ENCODE results near the gene SRPRB.

The SRPRB gene

GRCh38 chr3:133783762-133784161, 21.9 kb upstream of the SRPRB start:
- no peaks in the 10 kb centered on the region for H3K9me3 ChIP-seq (ENCODE audit: control insufficient read depth, low read length)
- H3K27me3 ChIP-seq (ENCODE audit: control insufficient read depth, insufficient read depth, low read length): no peaks in the 10 kb centered on the region
- H3K4me3 ChIP-seq (ENCODE audit: low read length): no peak overlapping the region
- H3K4me1 ChIP-seq (ENCODE audit: control insufficient read depth, insufficient read depth, low read length): no peaks in the 10 kb centered on the region
- no peaks in the 10 kb centered on the region for H3K36me3 ChIP-seq (ENCODE audit: control insufficient read depth, insufficient read depth, low read length)
- H3K9ac ChIP-seq (ENCODE audit: low read length): no peak overlapping the region

DNA sequence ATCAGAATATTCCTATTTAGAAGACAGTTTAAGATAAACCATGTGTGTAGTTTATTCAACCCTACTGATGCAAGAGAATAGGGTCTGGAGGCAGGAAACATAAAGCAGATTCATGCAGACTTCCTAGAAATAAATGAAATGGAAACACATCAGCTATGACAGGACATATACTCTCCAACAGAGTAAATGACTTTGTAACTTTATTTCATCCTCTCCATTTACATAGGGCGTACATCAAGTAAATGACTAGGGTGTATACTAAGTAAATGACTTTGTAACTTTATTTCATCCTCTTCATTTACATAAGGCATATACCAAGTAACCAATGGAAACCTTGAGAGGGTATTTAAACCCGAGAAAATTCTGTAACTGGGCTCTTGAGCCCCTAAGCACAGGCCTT, 17.6 kb upstream of the SRPRB start:
- no peaks in the 10 kb centered on the region for H3K9me3 ChIP-seq (ENCODE audit: control insufficient read depth, low read length)
- no peak overlapping the region for H3K4me3 ChIP-seq (ENCODE audit: low read length)
- H3K36me3 ChIP-seq (ENCODE audit: control insufficient read depth, insufficient read depth, low read length): no peaks in the 10 kb centered on the region
- no peaks in the 10 kb centered on the region for H3K4me1 ChIP-seq (ENCODE audit: control insufficient read depth, insufficient read depth, low read length)
- no peak overlapping the region for H3K9ac ChIP-seq (ENCODE audit: low read length)
- H3K27me3 ChIP-seq (ENCODE audit: control insufficient read depth, insufficient read depth, low read length): no peaks in the 10 kb centered on the region

GRCh38 chr3:133792171-133792763, 13.3 kb upstream of the SRPRB start:
- no peaks in the 10 kb centered on the region for H3K36me3 ChIP-seq (ENCODE audit: control insufficient read depth, insufficient read depth, low read length)
- H3K4me3 ChIP-seq (ENCODE audit: low read length): no peak overlapping the region

DNA sequence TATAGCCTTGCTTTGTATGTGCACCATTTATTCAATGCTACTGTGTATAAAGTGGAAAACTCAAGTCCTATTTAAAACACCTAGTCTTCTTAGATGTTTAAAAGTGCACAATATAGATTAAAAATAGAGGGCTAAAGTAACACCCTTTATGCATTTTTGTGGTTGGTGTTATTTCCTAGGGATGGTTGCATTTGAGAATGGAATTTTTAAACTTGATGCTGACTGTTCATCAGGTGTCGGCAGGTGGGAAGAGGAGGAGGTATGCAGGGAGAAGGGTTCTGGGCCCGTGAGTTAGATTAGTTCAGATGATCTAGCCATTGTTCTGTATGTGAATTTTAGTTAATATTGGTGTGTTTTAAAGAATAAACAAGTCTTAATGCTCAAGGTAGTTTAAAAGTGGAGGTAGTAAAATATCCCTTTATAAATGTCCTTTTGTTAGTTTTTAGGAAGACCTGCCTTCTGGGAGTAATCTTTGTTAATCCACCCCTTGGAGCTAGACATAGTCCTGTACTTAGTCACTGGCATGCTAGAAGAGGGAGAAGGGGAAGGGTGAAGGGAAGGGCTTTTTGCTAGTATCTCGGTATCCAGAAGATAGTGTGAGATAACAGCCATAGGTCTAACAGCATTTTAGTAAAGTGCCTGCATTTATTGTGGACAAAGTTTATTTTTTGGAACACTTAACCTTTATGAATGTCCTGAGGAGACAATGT, 8.1 kb upstream of the SRPRB start:
- Histone ChIP-seq H3K4me3 (ENCODE audit: low read length) (no peak overlapping the region), H3K4me1 (ENCODE audit: control insufficient read depth, insufficient read depth, low read length) (peaks cover 12% of the 10 kb centered on the region), H3K9me3 (ENCODE audit: control insufficient read depth, low read length) (no peaks in the 10 kb centered on the region), H3K27me3 (ENCODE audit: control insufficient read depth, insufficient read depth, low read length) (no peaks in the 10 kb centered on the region), H3K36me3 (ENCODE audit: control insufficient read depth, insufficient read depth, low read length) (no peaks in the 10 kb centered on the region), H3K9ac (ENCODE audit: low read length) (no peak overlapping the region)

More at GRCh38 chr3:133792171-133792763, 13.3 kb upstream of the SRPRB start:
- Histone ChIP-seq H3K9me3 (ENCODE audit: control insufficient read depth, low read length) (no peaks in the 10 kb centered on the region), H3K27me3 (ENCODE audit: control insufficient read depth, insufficient read depth, low read length) (no peaks in the 10 kb centered on the region), H3K9ac (ENCODE audit: low read length) (no peak overlapping the region), H3K4me1 (ENCODE audit: control insufficient read depth, insufficient read depth, low read length) (no peaks in the 10 kb centered on the region)

- Histone ChIP-seq H3K9ac (ENCODE audit: low read length) (no peak overlapping the region), H3K4me3 (ENCODE audit: low read length) (no peak overlapping the region), H3K9me3 (ENCODE audit: control insufficient read depth, low read length) (no peaks in the 10 kb centered on the region), H3K36me3 (ENCODE audit: control insufficient read depth, insufficient read depth, low read length) (no peaks in the 10 kb centered on the region), H3K4me1 (ENCODE audit: control insufficient read depth, insufficient read depth, low read length) (peaks cover 12% of the 10 kb centered on the region), H3K27me3 (ENCODE audit: control insufficient read depth, insufficient read depth, low read length) (no peaks in the 10 kb centered on the region)
Observed at GRCh38 chr3:133799794-133800585, 5.6 kb upstream of the SRPRB start.

DNA sequence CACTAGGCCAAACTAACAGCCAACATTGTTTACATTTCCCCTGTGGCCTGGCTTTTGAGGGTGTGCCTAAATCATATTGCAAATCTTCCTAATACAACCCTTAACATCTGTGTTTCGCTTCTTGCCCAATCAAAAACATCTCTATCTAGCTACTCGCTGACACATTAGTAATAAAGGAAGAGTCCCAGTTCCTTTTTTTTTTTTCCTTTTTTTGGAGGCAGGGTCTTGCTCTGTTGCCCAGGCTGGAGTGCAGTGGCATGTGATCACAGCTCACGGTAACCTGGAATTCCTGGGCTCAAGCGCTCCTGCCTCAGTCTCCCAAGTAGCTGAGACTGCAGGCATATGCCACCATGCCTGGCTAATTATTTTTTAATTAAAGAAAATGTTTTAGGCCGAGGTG, 2.1 kb upstream of the SRPRB start:
- H3K9me3 ChIP-seq (ENCODE audit: control insufficient read depth, low read length): no peaks in the 10 kb centered on the region
- no peaks in the 10 kb centered on the region for H3K27me3 ChIP-seq (ENCODE audit: control insufficient read depth, insufficient read depth, low read length)
- peaks cover 12% of the 10 kb centered on the region for H3K4me1 ChIP-seq (ENCODE audit: control insufficient read depth, insufficient read depth, low read length)
- H3K4me3 ChIP-seq (ENCODE audit: low read length): no peak overlapping the region
- no peak overlapping the region for H3K9ac ChIP-seq (ENCODE audit: low read length)
- no peaks in the 10 kb centered on the region for H3K36me3 ChIP-seq (ENCODE audit: control insufficient read depth, insufficient read depth, low read length)

GRCh38 chr3:133804896-133805295, 719 bp upstream of the SRPRB start:
- no peak overlapping the region for H3K4me3 ChIP-seq (ENCODE audit: low read length)
- H3K4me1 ChIP-seq (ENCODE audit: control insufficient read depth, insufficient read depth, low read length): peaks cover 8% of the 10 kb centered on the region
- H3K9ac ChIP-seq (ENCODE audit: low read length): no peak overlapping the region
- H3K9me3 ChIP-seq (ENCODE audit: control insufficient read depth, low read length): no peaks in the 10 kb centered on the region
- H3K27me3 ChIP-seq (ENCODE audit: control insufficient read depth, insufficient read depth, low read length): no peaks in the 10 kb centered on the region
- no peaks in the 10 kb centered on the region for H3K36me3 ChIP-seq (ENCODE audit: control insufficient read depth, insufficient read depth, low read length)

- H3K4me3 ChIP-seq (ENCODE audit: low read length): no peak overlapping the region
- no peaks in the 10 kb centered on the region for H3K27me3 ChIP-seq (ENCODE audit: control insufficient read depth, insufficient read depth, low read length)
- H3K9me3 ChIP-seq (ENCODE audit: control insufficient read depth, low read length): no peaks in the 10 kb centered on the region
- H3K4me1 ChIP-seq (ENCODE audit: control insufficient read depth, insufficient read depth, low read length): peaks cover 4% of the 10 kb centered on the region
- no peaks in the 10 kb centered on the region for H3K36me3 ChIP-seq (ENCODE audit: control insufficient read depth, insufficient read depth, low read length)
- no peak overlapping the region for H3K9ac ChIP-seq (ENCODE audit: low read length)
Observed at GRCh38 chr3:133805384-133805701, 272 bp upstream of the SRPRB start.

- peaks cover 5% of the 10 kb centered on the region for H3K4me1 ChIP-seq (ENCODE audit: control insufficient read depth, insufficient read depth, low read length)
- peaks cover 6% of the 10 kb centered on the region for H3K36me3 ChIP-seq (ENCODE audit: control insufficient read depth, insufficient read depth, low read length)
Observed at GRCh38 chr3:133812872-133813271, 7.3 kb downstream of the SRPRB start.

DNA sequence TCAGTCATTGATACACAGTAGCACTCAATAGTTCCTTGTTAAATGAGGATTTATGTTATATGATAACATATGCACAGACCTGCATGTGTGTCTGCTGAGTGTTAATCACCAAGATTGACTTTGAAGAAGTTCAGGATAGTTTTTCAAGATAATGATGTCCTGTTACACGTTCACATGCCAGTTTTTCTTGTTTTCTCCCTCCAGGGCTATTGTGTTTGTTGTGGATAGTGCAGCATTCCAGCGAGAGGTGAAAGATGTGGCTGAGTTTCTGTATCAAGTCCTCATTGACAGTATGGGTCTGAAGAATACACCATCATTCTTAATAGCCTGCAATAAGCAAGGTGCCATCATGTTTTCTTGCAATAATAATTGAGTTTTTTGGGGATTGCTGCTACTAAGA, 9.8 kb downstream of the SRPRB start:
- Histone ChIP-seq H3K4me1 (ENCODE audit: control insufficient read depth, insufficient read depth, low read length) (peaks cover 5% of the 10 kb centered on the region), H3K36me3 (ENCODE audit: control insufficient read depth, insufficient read depth, low read length) (peaks cover 6% of the 10 kb centered on the region), H3K9ac (ENCODE audit: low read length) (no peak overlapping the region), H3K27me3 (ENCODE audit: control insufficient read depth, insufficient read depth, low read length) (no peaks in the 10 kb centered on the region), H3K9me3 (ENCODE audit: control insufficient read depth, low read length) (no peaks in the 10 kb centered on the region), H3K4me3 (ENCODE audit: low read length) (no peak overlapping the region)

More at GRCh38 chr3:133812872-133813271, 7.3 kb downstream of the SRPRB start:
- no peaks in the 10 kb centered on the region for H3K9me3 ChIP-seq (ENCODE audit: control insufficient read depth, low read length)
- no peak overlapping the region for H3K4me3 ChIP-seq (ENCODE audit: low read length)
- H3K9ac ChIP-seq (ENCODE audit: low read length): no peak overlapping the region
- no peaks in the 10 kb centered on the region for H3K27me3 ChIP-seq (ENCODE audit: control insufficient read depth, insufficient read depth, low read length)

DNA sequence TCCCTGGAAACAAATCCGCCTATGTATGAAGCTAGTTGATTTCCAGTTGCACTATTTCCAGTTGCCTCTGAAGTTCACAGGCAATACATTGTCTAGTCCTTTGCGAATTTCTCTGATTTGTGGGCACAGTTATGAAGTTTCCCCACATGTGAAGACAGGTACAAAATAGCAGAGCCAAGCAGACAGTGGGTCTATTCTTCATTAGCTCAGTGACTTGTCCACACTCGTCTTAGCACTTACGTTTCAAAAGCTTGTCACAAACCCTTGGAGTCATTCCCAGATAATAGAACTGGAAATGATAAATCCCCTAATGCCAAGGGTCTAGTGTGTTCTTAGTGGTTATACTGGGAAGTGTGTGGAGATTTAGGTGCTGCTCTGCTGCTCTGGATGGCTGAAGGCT, 14.5 kb downstream of the SRPRB start:
- Histone ChIP-seq H3K4me3 (ENCODE audit: low read length) (no peak overlapping the region), H3K36me3 (ENCODE audit: control insufficient read depth, insufficient read depth, low read length) (no peaks in the 10 kb centered on the region), H3K9ac (ENCODE audit: low read length) (no peak overlapping the region), H3K27me3 (ENCODE audit: control insufficient read depth, insufficient read depth, low read length) (no peaks in the 10 kb centered on the region), H3K9me3 (ENCODE audit: control insufficient read depth, low read length) (no peaks in the 10 kb centered on the region), H3K4me1 (ENCODE audit: control insufficient read depth, insufficient read depth, low read length) (peaks cover 5% of the 10 kb centered on the region)

DNA sequence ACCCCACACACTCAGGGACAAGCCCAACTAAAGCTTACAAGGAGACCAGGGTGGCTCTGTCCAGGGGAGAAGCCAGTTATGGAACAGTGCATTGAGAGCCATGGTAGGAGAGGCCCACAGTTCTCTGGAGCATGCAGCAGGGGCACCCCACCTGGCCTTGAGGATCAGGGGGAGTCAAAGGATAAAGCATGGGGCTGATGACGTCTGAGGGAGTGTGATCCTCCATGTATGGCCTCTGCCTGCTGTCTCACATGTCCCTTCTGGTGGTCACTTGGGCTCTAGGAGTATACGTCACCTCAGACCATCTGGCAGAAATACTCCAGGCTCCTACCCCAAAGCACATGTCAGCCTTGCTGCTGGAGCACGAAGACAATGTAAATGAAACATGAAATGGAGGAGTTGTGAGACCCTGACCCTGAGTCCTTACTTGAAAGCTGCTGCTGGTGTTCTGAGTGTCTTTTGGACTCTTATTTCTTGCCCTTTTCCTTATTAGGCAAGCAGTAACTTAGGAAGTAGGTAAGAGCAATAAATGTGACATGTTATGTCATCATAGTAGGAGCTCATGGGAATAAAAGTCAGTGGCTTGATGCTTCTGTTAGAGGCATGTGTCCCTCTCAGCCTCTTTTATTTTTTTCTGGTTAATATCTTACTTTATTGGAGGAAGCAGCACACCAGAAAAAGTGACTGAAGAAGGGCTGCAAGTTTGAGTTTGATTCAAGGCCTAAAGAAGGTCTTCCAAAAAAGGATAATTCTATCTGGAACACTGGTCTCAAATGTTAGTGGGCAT, 15.5 kb downstream of the SRPRB start:
- no peaks in the 10 kb centered on the region for H3K27me3 ChIP-seq (ENCODE audit: control insufficient read depth, insufficient read depth, low read length)
- peaks cover 3% of the 10 kb centered on the region for H3K4me1 ChIP-seq (ENCODE audit: control insufficient read depth, insufficient read depth, low read length)
- no peak overlapping the region for H3K9ac ChIP-seq (ENCODE audit: low read length)
- H3K4me3 ChIP-seq (ENCODE audit: low read length): no peak overlapping the region
- no peaks in the 10 kb centered on the region for H3K36me3 ChIP-seq (ENCODE audit: control insufficient read depth, insufficient read depth, low read length)
- no peaks in the 10 kb centered on the region for H3K9me3 ChIP-seq (ENCODE audit: control insufficient read depth, low read length)
